ENCODE data around the gene IL12RB1.
"Not testable (repeated sequence)": the region's sequence is repeated elsewhere in the genome, so short reads cannot be mapped to it uniquely, and the experiment has no call there.

IL12RB1 gene

DNA sequence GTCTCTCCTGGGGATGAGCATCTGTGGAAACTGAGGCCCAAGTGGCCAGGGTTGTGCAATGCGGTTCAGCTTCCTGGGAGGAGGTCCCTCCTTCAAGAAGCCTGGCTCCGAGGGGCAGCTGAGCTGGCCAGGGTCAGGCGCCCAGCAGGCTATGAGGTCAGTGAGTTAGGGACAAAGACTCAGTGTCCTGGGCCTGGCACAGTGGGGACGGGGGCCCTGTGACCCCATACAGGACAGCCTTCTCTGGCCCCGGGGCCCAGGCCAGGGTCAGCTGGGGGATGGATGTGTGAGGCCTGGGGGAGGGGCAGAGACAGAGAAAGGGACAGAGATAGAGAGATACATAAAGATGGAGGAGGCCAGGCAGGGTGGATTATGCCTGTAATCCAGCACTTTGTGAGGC lies 3.0 kb upstream of the IL12RB1 start:
- DNase-seq (ENCODE audit: low read depth in 2 of 2), result no peak

DNA sequence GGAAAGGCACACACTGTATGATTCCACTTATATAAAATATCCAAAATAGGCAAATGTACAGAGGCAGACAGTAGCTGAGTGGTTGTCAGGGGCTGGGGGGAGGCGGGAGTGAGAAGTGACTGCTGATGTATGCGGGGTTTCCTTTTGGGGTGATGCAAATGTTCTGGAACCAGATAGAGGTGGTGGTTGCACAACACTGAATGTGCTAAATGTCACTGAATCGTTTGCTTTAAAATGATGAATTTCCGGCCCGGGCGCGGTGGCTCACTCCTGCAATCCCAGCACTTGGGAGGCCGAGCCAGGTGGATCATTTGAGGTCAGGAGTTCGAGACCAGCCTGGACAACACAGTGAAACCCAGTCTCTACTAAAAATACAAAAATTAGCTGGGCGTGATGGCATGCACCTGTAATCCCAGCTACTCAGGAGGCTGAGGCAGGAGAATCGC lies 2.4 kb upstream of the IL12RB1 start:
- not testable (repeated sequence) for DNase-seq (ENCODE audit: low read depth in 2 of 2)

DNA sequence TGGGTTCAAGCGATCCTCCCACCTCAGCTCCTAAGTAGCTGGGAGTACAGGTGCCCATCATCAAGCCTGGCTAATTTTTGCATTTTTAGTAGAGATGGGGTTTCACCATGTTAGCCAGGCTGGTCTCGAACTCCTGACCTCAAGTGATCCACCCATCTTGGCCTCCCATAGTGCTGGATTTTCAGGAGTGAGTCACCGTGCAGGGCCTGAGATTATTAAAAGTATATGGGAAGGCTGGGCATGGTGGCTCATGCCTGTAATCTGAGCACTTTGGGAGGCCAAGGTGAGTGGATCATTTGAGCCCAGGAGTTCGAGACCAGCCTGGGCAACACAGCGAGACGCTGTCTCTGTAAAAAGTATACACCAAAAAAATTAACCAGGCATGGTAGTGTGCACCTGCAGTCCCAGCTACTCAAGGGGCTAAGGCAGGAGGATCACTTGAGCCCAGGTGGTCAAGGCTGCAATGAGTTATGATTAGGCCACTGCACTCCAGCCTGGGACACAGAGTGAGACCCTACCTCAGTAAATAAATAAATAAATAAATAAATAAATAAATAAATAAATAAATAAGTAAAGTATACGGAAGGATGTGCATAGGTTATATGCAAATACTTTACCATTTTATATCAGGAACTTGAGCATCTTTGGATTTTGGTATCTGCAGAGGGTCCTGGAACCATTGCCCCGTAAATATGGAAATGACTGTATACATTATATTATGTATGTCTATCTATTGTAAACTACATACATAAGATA lies 854 bp downstream of the IL12RB1 start:
- DNase-seq (ENCODE audit: low read depth in 2 of 2), result no peak

- DNase-seq (ENCODE audit: low read depth in 2 of 2), result no peak
These were observed 2.6 kb downstream of the IL12RB1 start for GRCh38 chr19:18083929-18084684.

GRCh38 chr19:18074192-18074591 lies 12.5 kb downstream of the IL12RB1 start:
- DNase-seq (ENCODE audit: low read depth in 2 of 2), result no peak

GRCh38 chr19:18073197-18073596 lies 13.5 kb downstream of the IL12RB1 start:
- no peak for DNase-seq (ENCODE audit: low read depth in 2 of 2)

DNA sequence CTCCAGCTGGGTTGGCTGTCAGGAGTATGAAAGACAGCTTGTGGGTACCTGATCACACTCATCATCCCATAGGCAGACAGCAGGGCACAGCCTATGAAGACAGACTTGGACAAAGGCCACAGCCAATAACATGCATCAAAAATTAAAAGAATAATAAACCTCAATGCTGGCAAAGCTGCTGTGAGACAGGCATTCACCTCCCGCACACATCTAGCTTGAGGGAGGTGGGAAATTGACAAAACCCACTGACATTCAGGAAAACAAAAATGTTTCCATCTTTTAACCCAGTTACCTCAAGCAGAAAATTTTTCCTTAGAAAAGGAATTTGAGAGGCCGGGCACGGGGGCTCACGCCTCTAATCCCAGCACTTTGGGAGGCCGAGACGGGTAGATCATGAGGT lies 14.4 kb downstream of the IL12RB1 start:
- DNase-seq (ENCODE audit: low read depth in 2 of 2), result no peak

DNA sequence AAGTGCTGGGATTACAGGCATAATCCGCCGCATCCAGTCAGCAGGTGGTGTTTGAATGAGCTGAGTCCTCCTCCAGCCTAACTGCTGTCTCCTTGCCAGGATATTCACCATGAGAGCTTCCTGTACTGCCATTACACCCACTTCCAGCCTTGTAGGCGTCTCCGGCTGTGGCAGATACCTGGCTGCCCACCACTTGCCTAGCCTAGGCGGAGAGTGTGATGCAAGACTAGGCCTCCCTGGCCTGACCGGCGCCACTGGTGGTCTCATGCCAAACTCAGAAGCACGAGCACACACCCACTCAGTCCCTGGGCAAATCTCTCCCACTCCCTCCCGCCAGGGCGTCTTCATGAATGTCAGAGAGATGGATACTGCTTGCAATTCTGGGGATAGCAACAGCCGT lies 16.6 kb downstream of the IL12RB1 start:
- DNase-seq (ENCODE audit: low read depth in 2 of 2), result no peak

GRCh38 chr19:18069383-18069782 lies 17.4 kb downstream of the IL12RB1 start:
- no peak for DNase-seq (ENCODE audit: low read depth in 2 of 2)

GRCh38 chr19:18068395-18068794 lies 18.3 kb downstream of the IL12RB1 start:
- no peak for DNase-seq (ENCODE audit: low read depth in 2 of 2)

DNA sequence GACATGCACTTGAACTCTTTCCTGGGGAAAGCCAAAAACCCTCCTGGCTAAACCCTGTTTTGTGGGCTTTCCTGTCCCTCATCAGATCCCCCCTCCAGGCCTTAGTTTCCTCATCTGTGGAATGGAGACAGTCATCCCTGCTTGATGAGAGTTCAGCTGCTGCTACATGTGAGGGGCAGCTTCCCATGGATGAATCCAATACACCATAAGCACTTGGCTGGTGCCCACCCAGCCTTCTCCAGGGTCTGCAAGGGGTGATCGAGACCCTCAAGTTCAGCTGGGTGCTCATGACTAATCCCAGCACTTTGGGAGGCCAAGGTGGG lies 21.6 kb downstream of the IL12RB1 start:
- no peak for DNase-seq (ENCODE audit: low read depth in 2 of 2)

DNA sequence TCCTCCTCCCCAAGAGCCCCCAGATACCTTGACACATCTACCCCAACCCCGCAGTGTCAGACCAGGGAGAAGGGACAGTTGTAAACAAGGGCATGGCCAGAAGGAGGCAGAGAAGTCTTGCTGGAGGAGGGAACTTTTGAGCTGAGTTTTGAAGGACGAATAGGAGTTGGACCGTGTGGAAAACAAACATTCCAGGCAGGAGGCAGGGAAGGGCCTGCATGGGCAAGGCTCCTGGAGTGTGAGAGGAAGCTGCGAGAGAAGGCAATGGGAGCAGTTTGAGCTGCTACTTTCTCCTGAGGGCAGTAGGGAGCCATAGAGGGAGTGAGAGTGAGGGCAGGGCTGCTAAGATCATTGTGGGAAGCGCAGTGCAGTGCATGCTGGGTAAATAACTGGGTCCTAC lies 23.3 kb downstream of the IL12RB1 start:
- DNase-seq (ENCODE audit: low read depth in 2 of 2), result no peak

DNA sequence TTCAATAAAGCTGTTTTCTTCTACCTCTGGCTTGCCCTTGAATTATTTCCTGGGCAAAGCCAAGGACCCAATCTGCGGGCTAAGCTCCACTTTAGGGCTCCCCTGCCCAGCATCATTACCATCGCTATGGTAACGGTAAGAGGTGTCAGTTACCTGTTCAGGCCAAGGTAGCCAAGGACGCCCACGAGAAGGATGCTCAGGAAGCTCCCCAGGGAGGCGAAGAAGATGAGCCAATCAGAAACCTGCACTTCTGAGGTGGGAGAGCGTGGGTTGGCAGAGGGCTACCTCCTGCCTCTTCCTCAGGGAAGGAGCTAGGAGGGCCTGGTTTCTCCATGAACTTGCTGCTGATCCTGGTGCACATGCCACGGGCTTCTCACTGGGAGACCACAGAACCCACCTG lies 24.7 kb downstream of the IL12RB1 start:
- DNase-seq (ENCODE audit: low read depth in 2 of 2), result no peak

GRCh38 chr19:18060472-18060871 lies 26.3 kb downstream of the IL12RB1 start:
- DNase-seq (ENCODE audit: low read depth in 2 of 2), result no peak

- no peak for DNase-seq (ENCODE audit: low read depth in 2 of 2)
These were observed 26.8 kb downstream of the IL12RB1 start for GRCh38 chr19:18059902-18060301.

- DNase-seq (ENCODE audit: low read depth in 2 of 2), result no peak
These were observed 27.4 kb downstream of the IL12RB1 start for GRCh38 chr19:18059297-18059696.

DNA sequence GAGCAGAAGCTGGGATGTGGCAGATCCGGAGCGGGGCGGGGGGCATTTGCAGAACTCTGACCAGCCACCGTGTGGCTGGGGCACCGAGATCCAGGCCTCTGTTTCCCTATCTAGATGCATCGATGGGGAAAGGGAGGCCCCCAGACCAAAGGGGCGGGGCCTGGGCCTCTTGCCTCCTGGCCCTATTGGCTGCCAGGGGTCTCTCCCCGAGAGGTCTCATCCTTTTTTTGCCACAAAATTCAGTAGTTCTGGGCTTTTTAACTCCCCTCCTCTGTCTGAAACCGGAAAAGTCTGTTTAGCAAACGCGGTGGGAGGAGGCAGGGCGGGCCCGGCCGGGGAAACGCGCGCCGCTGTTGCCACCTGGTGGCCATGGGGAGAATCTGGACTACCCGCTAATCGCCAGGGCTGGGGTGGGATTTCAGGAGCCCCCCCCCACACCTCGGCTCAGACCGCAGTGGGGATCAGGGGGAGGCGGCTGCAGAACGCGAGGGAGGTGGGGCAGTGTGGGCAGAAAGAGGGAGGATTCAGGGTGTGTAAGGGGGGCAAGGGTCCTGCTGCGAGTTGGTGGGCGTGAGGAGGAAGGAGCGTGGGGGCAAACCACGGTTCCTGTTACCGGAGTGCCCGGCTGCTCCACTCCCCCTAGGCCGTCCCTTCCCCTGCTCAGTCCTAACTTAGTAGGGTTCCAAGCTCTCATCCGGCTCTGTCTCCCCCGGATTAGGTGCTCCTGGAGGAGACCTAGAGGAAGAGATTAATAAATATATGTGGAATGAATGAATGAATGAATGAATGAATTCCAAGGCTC lies 28.3 kb downstream of the IL12RB1 start:
- peak; percentile 66 to 72 for DNase-seq (ENCODE audit: low read depth in 2 of 2)

DNA sequence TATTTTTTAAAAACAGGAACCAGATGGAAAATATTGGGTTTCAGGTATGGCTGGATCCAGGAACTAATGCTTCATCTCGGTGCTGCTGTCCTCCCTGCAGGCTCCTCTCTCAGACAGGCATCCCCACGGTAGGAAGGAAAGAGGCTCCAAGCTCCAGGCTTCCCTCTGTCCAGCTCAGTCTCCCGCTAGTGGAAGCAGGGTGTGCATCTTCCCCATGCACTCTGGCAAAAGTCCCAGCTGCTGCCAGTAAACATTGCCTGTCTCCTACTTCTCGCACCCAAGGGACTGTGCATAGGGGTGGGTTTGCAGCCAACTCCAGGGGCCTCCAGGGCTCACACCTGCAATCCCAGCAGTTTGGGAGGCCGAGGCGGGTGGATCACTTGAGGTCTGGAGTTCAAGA lies 29.2 kb downstream of the IL12RB1 start:
- no peak for DNase-seq (ENCODE audit: low read depth in 2 of 2)

- no peak for DNase-seq (ENCODE audit: low read depth in 2 of 2)
These were observed 30.8 kb downstream of the IL12RB1 start for GRCh38 chr19:18055967-18056366.

GRCh38 chr19:18053576-18054219 lies 33.0 kb downstream of the IL12RB1 start:
- DNase-seq (ENCODE audit: low read depth in 2 of 2), result no peak

DNA sequence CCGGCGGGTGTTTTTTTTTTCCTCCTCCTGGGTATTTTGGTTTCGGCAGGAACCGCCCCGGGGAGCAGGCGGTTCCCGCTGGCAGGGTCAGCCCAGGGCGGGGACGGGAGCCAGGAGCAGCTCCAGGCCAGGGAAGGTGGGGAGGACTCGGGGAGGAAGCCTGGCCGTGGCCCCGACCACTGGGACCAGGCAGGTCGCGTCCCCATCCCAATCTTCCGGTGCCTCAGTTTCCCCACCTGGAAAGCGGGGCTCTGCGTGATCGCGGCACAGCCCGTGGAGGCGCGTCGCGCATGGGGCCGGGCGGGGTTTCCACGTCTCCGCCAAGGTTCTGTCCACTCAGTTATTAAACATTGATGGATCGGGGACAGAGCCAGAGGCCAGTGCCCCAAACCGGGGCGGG lies 34.8 kb downstream of the IL12RB1 start:
- no peak for DNase-seq (ENCODE audit: low read depth in 2 of 2)

DNA sequence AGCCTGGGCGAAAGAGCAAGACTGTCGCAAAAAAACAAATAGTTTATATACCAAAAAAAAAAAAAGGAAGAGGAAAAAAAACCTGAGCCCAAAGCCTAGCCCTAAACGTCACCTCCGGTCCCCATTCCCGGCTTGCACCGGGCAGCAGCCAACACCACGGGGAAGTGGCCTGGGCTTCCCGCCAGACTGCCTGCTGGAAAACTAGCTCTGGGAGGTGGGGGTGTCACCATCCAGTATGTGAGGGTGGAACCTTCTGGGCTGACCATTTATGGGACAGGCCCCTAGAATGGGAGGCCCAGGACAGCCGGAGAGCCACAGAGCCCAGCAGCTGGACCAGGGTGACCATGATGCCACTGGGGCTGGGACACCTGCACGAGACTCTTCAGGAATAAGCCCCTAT lies 37.3 kb downstream of the IL12RB1 start:
- no peak for DNase-seq (ENCODE audit: low read depth in 2 of 2)

Measured in stimulated activated CD4-positive, alpha-beta T cell treated with anti-CD3 and anti-CD28 coated beads, Interleukin-1b, Interleukin-23, amount 100 ng/mL, for 1 hour (primary cell).